Aorta (tissue), 5 donors: ENCODE measurements around the gene RASSF3. TPM values are rescaled to one million over a fixed set of nuclear protein-coding genes. Genes with fewer than 3 reads are reported as not detected.

Experiments used
- ATAC-seq: fragments of 200-7000 bp; cut with Tn5 transposase; one replicate; pipeline ENCODE4 v1.9.1; 2022; ENCODE audit warnings: moderate library complexity; ENCODE audit not compliant: low FRiP score
- DNase-seq, 2 donors: peaks; one replicate each; pipeline ENCODE4 v3.0.0-alpha.2; 2020
- H3K27ac ChIP-seq, 2 donors: one replicate each; pipeline ENCODE4 v1.5.1; 2013; ENCODE audit warnings: low read length in 2 of 2, mild to moderate bottlenecking in 2 of 2, moderate library complexity in 2 of 2, control low read depth in 1 of 2, inconsistent platforms in 1 of 2, low read depth in 1 of 2
- H3K27me3 ChIP-seq, 2 donors: one replicate each; pipeline ENCODE4 v1.6.1; 2013; ENCODE audit warnings: control low read depth in 1 of 2, low read length in 1 of 2, mild to moderate bottlenecking in 1 of 2, moderate library complexity in 1 of 2; ENCODE audit not compliant: insufficient read depth in 2 of 2, control insufficient read depth in 1 of 2
- H3K36me3 ChIP-seq, 2 donors: one replicate each; pipeline ENCODE4 v1.6.1; 2013; ENCODE audit warnings: control low read depth in 1 of 2, low read length in 1 of 2, mild to moderate bottlenecking in 1 of 2; ENCODE audit not compliant: insufficient read depth in 2 of 2, control insufficient read depth in 1 of 2
- H3K4me1 ChIP-seq, 2 donors: one replicate each; pipeline ENCODE4 v1.6.1; 2013; ENCODE audit warnings: low read length in 2 of 2, control low read depth in 1 of 2, mild to moderate bottlenecking in 1 of 2, moderate library complexity in 1 of 2; ENCODE audit not compliant: insufficient read depth in 2 of 2, control insufficient read depth in 1 of 2
- H3K4me3 ChIP-seq, 2 donors: one replicate each; pipeline ENCODE4 v1.5.1; 2013; ENCODE audit warnings: low read length in 2 of 2, control low read depth in 1 of 2, mild to moderate bottlenecking in 1 of 2
- H3K9me3 ChIP-seq: one replicate; pipeline ENCODE4 v1.6.1; 2013; ENCODE audit warnings: mild to moderate bottlenecking, low read length; ENCODE audit not compliant: control insufficient read depth
- WGBS, 2 donors: extraction: QIAGEN DNeasy Blood & Tissue Kit; methylation state at CpG; one replicate each; pipeline ENCODE4 v1.1.7; 2013; 5-methylcytosine and 5-hydroxymethylcytosine counted together
- intact Hi-C, 2 donors: fragments of 100-400 bp; cut with DNase I; formaldehyde crosslinking; loops; one replicate each; pipeline versions ENCODE4 v1.14.2 to v1.15.0; 2022
- polyA plus RNA-seq, 2 donors: library from polyadenylated mRNA; stranded (reverse); fragments of 200-250 nt; gene quantifications; one replicate each; pipeline ENCODE4 v1.2.3, GENCODE V29; 2013
- total RNA-seq, 2 donors: library from RNA; stranded (reverse); fragmentation: NEBNext Ultra II Directional; extraction: Animal tissue kit (Norgen Biotek cat#: 25700); gene quantifications; one replicate each; pipeline ENCODE4 v1.2.1, GENCODE V29; 2021
- donor health status: healthy with polysubstance abuse.
- donor health status: Bipolar disorder and iron deficiency.
- donor health status: DM: no; HTN: no; CAD: no.
- donor health status: DM: no; HTN: no; CAD: no.
- donor health status: DM: yes; HTN: yes; CAD: no.

The RASSF3 gene
- total and polyA plus RNA-seq, 4 donors = 85.1 to 445 (median 307) TPM

DNA sequence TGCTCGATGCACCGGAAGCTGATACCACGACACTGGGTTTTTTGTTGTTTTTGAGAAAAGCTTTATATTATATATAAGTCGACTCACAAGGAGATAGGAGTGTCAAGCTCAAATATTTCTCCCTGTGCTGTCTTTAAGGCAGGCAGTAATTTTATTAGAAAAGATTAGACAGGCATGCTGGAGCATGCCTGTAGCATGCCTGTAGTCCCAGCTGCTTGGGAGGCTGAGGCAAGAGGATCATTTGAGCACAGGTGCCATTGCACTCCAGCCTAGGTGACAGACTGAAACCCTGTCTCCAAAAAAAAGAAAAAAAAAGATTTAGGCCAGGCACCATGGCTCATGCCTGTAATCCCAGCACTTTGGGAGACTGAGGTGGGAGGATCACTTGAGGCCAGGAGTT, 97.1 kb downstream of the RASSF3 start:
- WGBS, 2 donors = 81 to 86% methylated on average over 4 of the region's 4 CpGs
- no peak overlapping the region for H3K4me3 ChIP-seq
- no peaks in the 10 kb centered on the region for H3K4me1 ChIP-seq
- H3K36me3 ChIP-seq = peaks cover 1 to 3% of the 10 kb centered on the region in 2 donors
- DNase-seq (no peak), ATAC-seq (no peak)
- intact Hi-C loops = no loop called here
- no peak overlapping the region for H3K27ac ChIP-seq
- H3K27me3 ChIP-seq = no peaks in the 10 kb centered on the region
- no peaks in the 10 kb centered on the region for H3K9me3 ChIP-seq

DNA sequence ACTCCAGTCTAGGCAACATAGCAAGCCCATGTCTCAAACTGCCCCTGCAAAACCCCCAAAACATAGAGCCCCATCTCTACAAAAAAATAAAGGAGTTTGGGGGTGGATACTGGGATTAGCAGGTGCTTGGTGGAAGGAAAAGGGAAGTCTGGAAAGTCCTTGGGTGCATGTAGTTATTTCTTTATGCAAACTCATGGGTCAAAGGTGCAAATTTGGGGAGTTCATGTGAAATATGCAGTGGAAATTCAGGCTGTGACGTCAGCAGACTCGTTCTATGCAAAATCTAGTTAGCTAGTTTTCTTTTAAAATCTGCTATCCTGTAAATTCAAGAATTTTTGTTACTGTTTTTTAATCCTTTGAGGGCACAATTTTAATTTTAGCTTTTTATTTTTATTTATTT, 97.6 kb downstream of the RASSF3 start:
- H3K4me1 ChIP-seq = no peaks in the 10 kb centered on the region
- no peaks in the 10 kb centered on the region for H3K27me3 ChIP-seq
- H3K4me3 ChIP-seq = no peak overlapping the region
- ATAC-seq (no peak), DNase-seq (no peak)
- intact Hi-C loops = no loop called here
- no peak overlapping the region for H3K27ac ChIP-seq
- H3K36me3 ChIP-seq = peaks cover 0 to 1% of the 10 kb centered on the region in 2 donors
- WGBS, 2 donors = 96 to 97% methylated on average over 2 of the region's 2 CpGs
- H3K9me3 ChIP-seq = no peaks in the 10 kb centered on the region

DNA sequence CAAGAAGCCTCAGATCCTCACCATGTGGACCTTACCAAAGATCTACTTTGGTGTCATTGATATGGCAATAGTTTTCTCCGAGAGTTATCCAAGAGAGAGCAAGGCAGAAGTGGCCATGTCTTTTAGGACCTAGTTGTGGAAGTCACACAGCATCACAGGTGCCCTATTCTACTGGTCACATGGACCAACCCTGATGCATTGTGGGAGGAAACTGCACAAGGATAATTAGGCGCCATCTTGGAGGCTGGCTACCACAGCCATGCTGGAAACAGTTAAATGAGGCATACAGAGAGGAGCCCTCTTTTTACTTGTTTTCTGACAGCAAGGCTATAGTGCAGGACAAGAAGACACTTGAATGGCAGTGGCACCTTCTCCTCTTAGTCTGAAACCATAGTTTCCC, 99.1 kb downstream of the RASSF3 start:
- no peaks in the 10 kb centered on the region for H3K27me3 ChIP-seq

DNA sequence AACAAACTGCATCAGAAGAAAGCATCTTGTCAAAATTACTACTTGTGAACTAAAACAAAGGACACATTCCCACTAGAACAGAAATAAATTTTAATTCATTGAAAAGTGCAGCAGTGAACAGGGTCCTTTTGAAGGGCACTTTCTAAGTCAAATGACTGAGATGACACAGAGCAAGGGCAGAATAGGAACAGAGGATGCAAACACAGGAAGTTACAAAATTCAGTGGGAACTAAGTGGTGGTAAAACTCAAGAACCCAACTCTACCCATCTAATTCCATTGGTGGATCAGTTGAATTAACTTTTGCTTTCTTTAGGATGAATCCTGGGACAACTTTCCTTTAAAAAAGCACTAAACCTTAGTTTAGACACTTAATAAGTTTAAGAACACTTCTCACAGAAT, 103.1 kb downstream of the RASSF3 start:
- Histone ChIP-seq H3K27me3 (no peaks in the 10 kb centered on the region), H3K4me1 (no peaks in the 10 kb centered on the region), H3K27ac (no peak overlapping the region), H3K9me3 (no peaks in the 10 kb centered on the region), H3K4me3 (no peak overlapping the region), H3K36me3 (peaks cover 1 to 8% of the 10 kb centered on the region in 2 donors)
- DNase-seq = no peak
- intact Hi-C loops = no loop called here
- ATAC-seq = no peak

More for the DNA sequence above, 99.1 kb downstream of the RASSF3 start:
- no peak overlapping the region for H3K27ac ChIP-seq
- intact Hi-C loops = no loop called here
- no peaks in the 10 kb centered on the region for H3K4me1 ChIP-seq
- 96 to 97% methylated on average over 2 of the region's 2 CpGs for WGBS, 2 donors
- no peak overlapping the region for H3K4me3 ChIP-seq
- DNase-seq (no peak), ATAC-seq (no peak)
- H3K36me3 ChIP-seq = peaks cover 0 to 1% of the 10 kb centered on the region in 2 donors
- no peaks in the 10 kb centered on the region for H3K9me3 ChIP-seq

DNA sequence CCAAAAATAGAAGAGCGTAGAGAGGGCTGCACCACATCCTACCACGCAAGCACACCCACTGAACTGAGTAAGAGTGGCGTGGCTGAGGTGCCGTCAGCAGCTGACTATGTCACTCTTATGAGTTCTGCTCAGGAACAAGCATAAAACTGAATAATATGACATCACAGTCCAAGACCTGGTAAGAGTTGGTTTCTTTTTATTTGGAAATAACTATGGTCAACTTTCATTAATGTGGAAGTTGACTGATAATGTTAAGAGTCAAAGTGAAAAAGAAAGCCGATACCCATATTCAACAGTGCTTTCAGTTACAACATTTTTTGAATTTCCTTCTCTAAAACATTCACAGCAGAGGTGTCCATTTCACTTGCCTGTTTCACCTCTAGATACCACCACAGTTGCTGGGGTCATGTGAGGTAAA, 104.3 kb downstream of the RASSF3 start:
- no peak for DNase-seq
- Histone ChIP-seq H3K9me3 (no peaks in the 10 kb centered on the region), H3K4me3 (no peak overlapping the region), H3K36me3 (peaks cover 0 to 8% of the 10 kb centered on the region in 2 donors), H3K27me3 (no peaks in the 10 kb centered on the region), H3K4me1 (no peaks in the 10 kb centered on the region), H3K27ac (no peak overlapping the region)
- ATAC-seq = no peak
- intact Hi-C loops = no loop called here
- WGBS, 2 donors = 73 to 79% methylated on average over 5 of the region's 5 CpGs

DNA sequence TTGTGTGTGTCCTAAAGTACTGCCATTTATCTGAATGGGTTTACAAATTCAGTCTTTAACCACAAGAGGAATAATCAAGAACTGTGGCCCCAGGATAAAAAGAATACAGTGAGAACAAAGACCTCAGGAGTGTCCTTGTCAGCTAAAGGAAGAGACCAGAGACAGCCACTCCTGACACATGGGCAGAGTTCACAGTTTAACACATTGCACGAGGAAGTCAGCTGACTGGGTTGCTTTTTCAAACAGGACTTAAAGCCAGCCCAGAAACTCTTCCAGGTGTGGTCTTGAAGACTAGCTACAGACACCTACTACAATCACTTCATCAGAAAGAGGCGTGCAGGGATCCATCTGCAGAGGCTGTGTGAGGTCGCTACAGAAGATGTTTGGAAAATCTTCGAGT, 106.1 kb downstream of the RASSF3 start:
- intact Hi-C loops = no loop called here
- no peak overlapping the region for H3K4me3 ChIP-seq
- WGBS, 2 donors = 88 to 91% methylated on average over 4 of the region's 4 CpGs
- H3K9me3 ChIP-seq = no peaks in the 10 kb centered on the region
- ATAC-seq = no peak
- no peak for DNase-seq
- no peaks in the 10 kb centered on the region for H3K27me3 ChIP-seq
- H3K4me1 ChIP-seq = no peaks in the 10 kb centered on the region
- no peak overlapping the region for H3K27ac ChIP-seq
- H3K36me3 ChIP-seq = peaks cover 2 to 8% of the 10 kb centered on the region in 2 donors

DNA sequence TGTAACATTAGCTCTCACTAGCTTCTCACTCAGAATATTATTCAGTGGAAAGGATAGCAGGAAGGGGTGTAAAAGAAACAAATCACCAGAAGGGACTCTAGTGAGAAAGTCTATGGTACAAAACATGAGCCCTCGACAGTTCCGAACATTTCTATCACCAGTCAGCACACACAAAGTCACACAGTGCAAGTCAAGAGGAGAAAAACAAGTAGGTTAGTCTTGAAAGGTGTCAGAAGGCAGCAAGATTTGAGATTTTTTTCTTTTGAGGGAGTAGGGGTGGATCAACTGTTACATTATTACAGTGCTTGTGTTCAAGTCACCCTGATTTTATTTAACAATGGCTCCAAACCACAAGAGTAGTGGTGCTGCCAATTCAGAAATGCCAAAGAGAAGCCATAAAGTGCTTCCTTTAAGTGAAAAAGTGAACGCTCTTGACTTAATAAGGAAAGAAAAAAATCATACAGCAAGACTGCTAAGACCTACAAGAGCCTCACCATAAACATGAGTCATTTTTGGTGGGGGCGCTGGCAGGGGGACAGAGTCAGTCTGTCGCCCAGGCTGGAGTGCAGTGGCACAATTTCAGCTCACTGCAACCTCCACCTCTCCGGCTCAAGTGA, 106.7 kb downstream of the RASSF3 start:
- intact Hi-C loops = no loop called here
- Histone ChIP-seq H3K9me3 (no peaks in the 10 kb centered on the region), H3K36me3 (peaks cover 3 to 11% of the 10 kb centered on the region in 2 donors), H3K4me1 (no peaks in the 10 kb centered on the region), H3K27ac (no peak overlapping the region), H3K27me3 (no peaks in the 10 kb centered on the region), H3K4me3 (no peak overlapping the region)
- DNase-seq = no peak
- WGBS, 2 donors = 82 to 84% methylated on average over 6 of the region's 6 CpGs
- ATAC-seq = no peak

DNA sequence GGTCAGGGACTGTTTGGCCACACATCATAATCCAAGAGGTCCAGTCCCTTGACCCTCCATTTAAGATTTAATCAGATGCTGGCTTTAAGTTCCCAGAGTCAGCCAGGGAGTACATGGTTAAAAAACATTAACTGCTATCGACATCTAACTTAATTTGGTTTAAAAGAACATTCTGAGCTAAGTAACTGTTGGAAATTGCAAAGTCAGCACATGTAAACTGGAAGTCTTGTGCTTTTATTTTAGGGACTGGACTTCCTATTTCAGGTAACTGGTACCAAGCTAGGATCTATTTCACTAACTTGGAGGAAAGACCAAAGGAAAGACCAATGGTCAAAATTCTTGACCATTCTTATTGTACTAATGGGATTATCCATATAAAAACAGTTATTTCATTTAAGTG, 108.4 kb downstream of the RASSF3 start:
- no peaks in the 10 kb centered on the region for H3K9me3 ChIP-seq
- H3K27ac ChIP-seq = no peak overlapping the region
- H3K4me1 ChIP-seq = no peaks in the 10 kb centered on the region
- H3K4me3 ChIP-seq = no peak overlapping the region
- DNase-seq (no peak), ATAC-seq (no peak)
- H3K36me3 ChIP-seq = peaks cover 5 to 17% of the 10 kb centered on the region in 2 donors
- no peaks in the 10 kb centered on the region for H3K27me3 ChIP-seq
- intact Hi-C loops = no loop called here
- WGBS, 2 donors = 55 to 69% methylated on average over 1 of the region's 1 CpG

DNA sequence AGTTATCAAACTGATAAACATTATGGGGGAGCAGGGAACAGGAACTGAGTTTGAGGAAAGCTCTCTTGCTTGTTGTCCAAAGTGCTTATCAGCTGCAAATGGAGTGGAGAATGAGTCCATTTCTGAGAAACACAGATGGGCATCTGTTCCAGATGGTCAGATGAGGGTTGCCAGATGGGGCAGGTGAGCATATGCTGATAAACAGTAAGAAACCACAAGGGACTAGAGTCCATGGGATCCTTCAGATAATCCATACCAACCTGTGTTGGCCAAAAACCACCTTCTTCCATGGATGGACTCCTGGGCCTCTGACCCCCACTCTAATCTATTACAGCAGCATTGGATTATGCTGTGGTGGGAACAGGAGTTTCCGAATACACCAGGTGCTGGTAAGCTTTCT, 110.6 kb downstream of the RASSF3 start:
- 88 to 97% methylated on average over 1 of the region's 1 CpG for WGBS, 2 donors
- H3K4me3 ChIP-seq = no peak overlapping the region
- peaks cover 5 to 15% of the 10 kb centered on the region in 2 donors for H3K36me3 ChIP-seq
- H3K4me1 ChIP-seq = no peaks in the 10 kb centered on the region
- no peaks in the 10 kb centered on the region for H3K27me3 ChIP-seq
- no peak for ATAC-seq
- no peak for DNase-seq
- intact Hi-C loops = no loop called here
- H3K27ac ChIP-seq = no peak overlapping the region
- no peaks in the 10 kb centered on the region for H3K9me3 ChIP-seq
